ENCODE measurements around the gene NEDD4. TPM values are rescaled to one million over a fixed set of nuclear protein-coding genes. Genes with fewer than 3 reads are reported as not detected.

Gene NEDD4
- total and polyA plus RNA-seq, 2 experiments from 2014 or later: 11.0 to 21.8 TPM

DNA sequence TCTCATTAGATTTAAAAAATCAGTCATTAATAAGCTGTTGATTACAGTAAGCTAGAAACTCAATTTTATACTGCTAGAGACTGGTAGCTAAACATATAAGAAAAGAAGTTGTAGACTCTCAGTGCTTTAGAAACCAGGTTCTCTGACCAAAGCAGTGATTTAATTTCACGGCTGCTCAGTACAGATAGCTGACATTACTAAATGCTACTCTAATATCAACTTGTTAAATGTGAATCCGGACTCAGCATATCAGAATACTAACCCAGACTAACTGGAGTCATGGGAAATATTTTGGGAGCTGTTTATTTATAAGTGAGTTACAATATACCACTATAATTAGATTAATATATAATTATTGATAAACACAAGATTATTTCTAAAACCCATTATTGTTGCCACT, 80.4 kb downstream of the NEDD4 start:
- Histone ChIP-seq H3K9ac (0 out of 2 replicates have a peak overlapping the region, but pooled peaks have one; percentile 58), H3K4me2 (ENCODE audit: unreplicated experiment) (peak overlapping the region; percentile 91), H3K36me3 (ENCODE audit: low read depth) (no peaks in the 10 kb centered on the region), H2AFZ (no peak overlapping the region), H3K27me3 (replicated peaks; ENCODE audit: insufficient read depth) (no peaks in the 10 kb centered on the region), H3F3A (ENCODE audit: insufficient read depth) (peaks cover 50% of the 10 kb centered on the region), H3K4me1 (ENCODE audit: insufficient read depth) (peaks cover 71% of the 10 kb centered on the region), H3K27ac (no peak overlapping the region), H3K79me2 (ENCODE audit: insufficient read depth) (peaks cover 57% of the 10 kb centered on the region), H4K20me1 (ENCODE audit: insufficient read depth) (no peaks in the 10 kb centered on the region), H3K4me3 (peak overlapping the region; percentile 70; the same call in 1 of the 2 replicates), H3K9me2 (ENCODE audit: insufficient read depth) (no peaks in the 10 kb centered on the region), H3K9me3 (ENCODE audit: low read depth) (no peaks in the 10 kb centered on the region)
- in situ Hi-C loops (cut with MboI): no loop called here
- WGBS, 2 experiments (ENCODE audit: low coverage in 1 of 2, low lambda C conversion rate in 2 of 2, missing lambda C conversion rate in 2 of 2): 93 to 95% methylated on average over 2 of the region's 2 CpGs
- no peak for DNase-seq
- no peak for TF ChIP-seq EZH2 (IDR thresholded peaks at IDR 0.05; ENCODE audit: insufficient read depth, poor library complexity, severe bottlenecking)
- TF ChIP-seq EZH2phosphoT487 (IDR thresholded peaks at IDR 0.05; ENCODE audit: insufficient read depth, low read depth): no peak

DNA sequence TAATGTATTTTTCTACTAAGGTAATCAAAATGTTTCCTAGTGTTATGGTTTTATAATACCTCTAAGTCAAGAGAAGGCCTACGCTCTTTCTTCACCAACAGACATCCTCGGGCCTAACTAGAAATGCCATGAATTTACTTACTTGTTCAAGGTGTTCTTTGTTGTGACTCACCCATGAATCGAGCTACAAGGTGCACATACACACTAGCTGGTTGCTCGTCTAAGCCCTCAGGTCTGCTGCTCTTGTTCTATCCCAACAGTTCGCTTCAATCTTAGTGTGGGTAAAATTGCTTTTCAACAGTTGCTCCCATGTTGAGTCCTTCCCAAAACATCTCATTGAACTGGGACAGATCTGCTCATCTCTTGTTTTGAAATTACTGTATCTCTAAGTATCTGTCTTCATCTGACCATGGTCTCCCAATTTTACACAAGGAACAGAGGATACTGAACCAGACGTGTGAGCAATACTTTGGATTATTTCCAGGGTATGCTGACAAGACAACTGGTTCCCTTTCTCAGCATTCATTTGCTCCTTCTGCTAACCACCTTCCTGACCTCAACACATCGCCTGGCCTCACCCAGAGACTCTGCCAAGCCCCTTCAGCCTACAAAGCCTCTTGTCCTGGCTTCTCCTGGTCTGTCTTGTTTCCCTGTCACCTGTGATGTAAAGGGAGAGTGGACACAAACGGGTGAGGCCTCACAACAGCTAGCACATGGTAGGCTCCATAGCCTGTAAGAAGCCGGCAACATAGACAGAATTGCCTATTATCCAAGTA, 84.2 kb downstream of the NEDD4 start:
- in situ Hi-C loops (cut with MboI): no loop called here
- peaks cover 54% of the 10 kb centered on the region for H3K79me2 ChIP-seq (ENCODE audit: insufficient read depth)
- H3K9me2 ChIP-seq (ENCODE audit: insufficient read depth): no peaks in the 10 kb centered on the region
- H2AFZ ChIP-seq: peak overlapping the region; percentile 43; the same call in 1 of the 2 replicates
- H3K9ac ChIP-seq: no peak overlapping the region
- H3K4me2 ChIP-seq (ENCODE audit: unreplicated experiment): peak overlapping the region; percentile 27
- H3F3A ChIP-seq (ENCODE audit: insufficient read depth): peaks cover 37% of the 10 kb centered on the region
- no peaks in the 10 kb centered on the region for H3K27me3 ChIP-seq (replicated peaks; ENCODE audit: insufficient read depth)
- H3K27ac ChIP-seq: peak overlapping the region; percentile 84
- no peak overlapping the region for H3K4me3 ChIP-seq
- no peaks in the 10 kb centered on the region for H4K20me1 ChIP-seq (ENCODE audit: insufficient read depth)
- H3K36me3 ChIP-seq (ENCODE audit: low read depth): no peaks in the 10 kb centered on the region
- DNase-seq: peak; percentile 86
- no peaks in the 10 kb centered on the region for H3K9me3 ChIP-seq (ENCODE audit: low read depth)
- 67 to 70% methylated on average over 9 of the region's 9 CpGs for WGBS, 2 experiments (ENCODE audit: low coverage in 1 of 2, low lambda C conversion rate in 2 of 2, missing lambda C conversion rate in 2 of 2)
- TF ChIP-seq EZH2phosphoT487 (IDR thresholded peaks at IDR 0.05; ENCODE audit: insufficient read depth, low read depth): no peak
- TF ChIP-seq EZH2 (IDR thresholded peaks at IDR 0.05; ENCODE audit: insufficient read depth, poor library complexity, severe bottlenecking): no peak
- peaks cover 48% of the 10 kb centered on the region for H3K4me1 ChIP-seq (ENCODE audit: insufficient read depth)

DNA sequence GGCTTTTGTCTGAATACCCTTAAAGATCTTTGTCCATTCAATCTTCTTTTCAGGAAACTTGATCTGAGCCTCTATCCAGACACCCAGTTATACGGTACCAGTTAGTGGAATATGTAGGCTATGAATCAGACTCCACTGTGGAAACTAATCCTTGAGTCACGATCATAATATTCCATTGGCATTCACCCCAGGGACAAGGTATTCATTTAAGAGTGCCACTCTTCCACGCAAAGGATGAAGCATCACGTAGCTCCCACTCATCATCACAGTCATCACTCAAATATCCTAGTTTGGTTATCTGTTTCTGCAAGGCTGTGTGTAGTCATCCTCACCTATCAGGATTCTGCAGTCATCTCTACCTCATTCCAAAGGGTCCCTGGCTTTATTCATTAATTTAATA, 85.6 kb downstream of the NEDD4 start:
- H2AFZ ChIP-seq: 0 out of 2 replicates have a peak overlapping the region, but pooled peaks have one; percentile 28

DNA sequence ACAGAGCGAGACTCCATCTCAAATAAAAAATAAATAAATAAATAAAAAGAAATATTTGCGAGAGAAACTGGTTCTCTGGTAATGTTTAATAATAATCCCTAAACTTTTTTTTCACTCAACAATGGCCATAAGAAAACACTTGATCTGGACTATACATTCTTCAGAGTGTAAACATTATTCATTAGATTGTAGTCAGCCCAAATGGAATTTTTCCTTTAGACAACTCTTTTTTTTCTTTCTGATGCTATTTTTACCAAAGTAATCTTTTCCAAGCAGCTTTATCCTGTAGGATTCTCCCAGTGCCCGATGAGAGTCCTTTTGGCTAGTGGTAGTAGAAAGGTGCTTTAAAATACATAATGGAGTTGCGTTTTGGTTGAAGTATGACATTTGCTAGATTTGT, 90.4 kb downstream of the NEDD4 start:
- Histone ChIP-seq H3K36me3 (ENCODE audit: low read depth) (no peaks in the 10 kb centered on the region), H3K79me2 (ENCODE audit: insufficient read depth) (peaks cover 68% of the 10 kb centered on the region), H3K9me2 (ENCODE audit: insufficient read depth) (no peaks in the 10 kb centered on the region), H3K4me2 (ENCODE audit: unreplicated experiment) (no peak overlapping the region), H3K4me3 (no peak overlapping the region), H2AFZ (no peak overlapping the region), H4K20me1 (ENCODE audit: insufficient read depth) (no peaks in the 10 kb centered on the region), H3F3A (ENCODE audit: insufficient read depth) (peaks cover 16% of the 10 kb centered on the region), H3K9me3 (ENCODE audit: low read depth) (no peaks in the 10 kb centered on the region), H3K4me1 (ENCODE audit: insufficient read depth) (peaks cover 28% of the 10 kb centered on the region), H3K9ac (no peak overlapping the region), H3K27ac (no peak overlapping the region), H3K27me3 (replicated peaks; ENCODE audit: insufficient read depth) (no peaks in the 10 kb centered on the region)
- TF ChIP-seq EZH2phosphoT487 (IDR thresholded peaks at IDR 0.05; ENCODE audit: insufficient read depth, low read depth): no peak
- TF ChIP-seq EZH2 (IDR thresholded peaks at IDR 0.05; ENCODE audit: insufficient read depth, poor library complexity, severe bottlenecking): no peak
- in situ Hi-C loops (cut with MboI): no loop called here
- WGBS, 2 experiments (ENCODE audit: low coverage in 1 of 2, low lambda C conversion rate in 2 of 2, missing lambda C conversion rate in 2 of 2): 94 to 97% methylated on average over 4 of the region's 4 CpGs
- DNase-seq: no peak

More for the DNA sequence above, 85.6 kb downstream of the NEDD4 start:
- no peaks in the 10 kb centered on the region for H3K9me2 ChIP-seq (ENCODE audit: insufficient read depth)
- in situ Hi-C loops (cut with MboI): no loop called here
- H3K4me1 ChIP-seq (ENCODE audit: insufficient read depth): peaks cover 39% of the 10 kb centered on the region
- TF ChIP-seq EZH2phosphoT487 (IDR thresholded peaks at IDR 0.05; ENCODE audit: insufficient read depth, low read depth): no peak
- TF ChIP-seq EZH2 (IDR thresholded peaks at IDR 0.05; ENCODE audit: insufficient read depth, poor library complexity, severe bottlenecking): no peak
- no peaks in the 10 kb centered on the region for H3K9me3 ChIP-seq (ENCODE audit: low read depth)
- no peaks in the 10 kb centered on the region for H4K20me1 ChIP-seq (ENCODE audit: insufficient read depth)
- H3K79me2 ChIP-seq (ENCODE audit: insufficient read depth): peaks cover 50% of the 10 kb centered on the region
- peak overlapping the region; percentile 66 for H3K4me3 ChIP-seq
- H3K27me3 ChIP-seq (replicated peaks; ENCODE audit: insufficient read depth): no peaks in the 10 kb centered on the region
- peak overlapping the region; percentile 84 for H3K27ac ChIP-seq
- peak overlapping the region; percentile 55 for H3K9ac ChIP-seq
- peak overlapping the region; percentile 84 for H3K4me2 ChIP-seq (ENCODE audit: unreplicated experiment)
- WGBS, 2 experiments (ENCODE audit: low coverage in 1 of 2, low lambda C conversion rate in 2 of 2, missing lambda C conversion rate in 2 of 2): 0 to 3% methylated on average over 4 of the region's 4 CpGs
- peaks cover 37% of the 10 kb centered on the region for H3F3A ChIP-seq (ENCODE audit: insufficient read depth)
- peak; percentile 99 for DNase-seq
- H3K36me3 ChIP-seq (ENCODE audit: low read depth): no peaks in the 10 kb centered on the region

All from GM23248 (cell line).